ENCODE results near the gene INMT. TPM values are rescaled to one million over a fixed set of nuclear protein-coding genes. Genes with fewer than 3 reads are reported as not detected.
"Not testable (repeated sequence)": the region's sequence is repeated elsewhere in the genome, so short reads cannot be mapped to it uniquely, and the experiment has no call there.

Gene INMT
- under 1 TPM in 1 of 2 experiments, not detected in 1; 0.08 TPM for total RNA-seq

DNA sequence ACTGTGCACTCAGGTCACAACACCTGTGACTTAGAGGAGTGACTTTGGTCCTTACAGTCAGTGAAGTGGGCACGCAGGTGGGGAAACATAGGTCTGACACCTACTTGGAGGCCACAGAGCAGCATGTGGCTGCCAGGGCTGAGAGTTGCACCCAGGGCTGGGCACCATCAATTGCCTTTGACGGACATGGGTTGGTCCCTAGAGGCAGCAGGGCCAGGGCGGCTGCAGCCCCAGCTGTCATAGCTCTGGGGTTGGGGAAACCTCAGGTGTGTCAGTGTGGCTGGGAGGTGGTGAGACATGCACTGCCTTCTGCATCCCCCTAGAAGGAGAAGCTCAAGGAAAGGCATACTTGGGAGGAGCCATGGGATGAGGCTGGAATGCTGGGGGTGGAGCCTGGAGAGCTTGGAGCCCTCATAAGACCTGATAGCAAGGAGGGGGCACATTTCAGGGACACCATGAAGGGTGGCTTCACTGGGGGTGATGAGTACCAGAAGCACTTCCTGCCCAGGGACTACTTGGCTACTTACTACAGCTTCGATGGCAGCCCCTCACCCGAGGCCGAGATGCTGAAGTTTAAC, at the start of gene INMT:
Gene INMT, plus strand, starts transcription at position 440 of the 578 bp plus-strand sequence. Its CDS starts 16 bp downstream, at position 456.
- DNase-seq = no peak
- H3K4me3 Mint-ChIP-seq = no peak within 1 kb of the TSS
- H3K27me3 Mint-ChIP-seq = no peaks in the 10 kb centered on the region
- H3K9me3 Mint-ChIP-seq = no peaks in the 10 kb centered on the region
- no peaks in the 10 kb centered on the region for H3K4me1 Mint-ChIP-seq
- no peak within 1 kb of the TSS for H3K27ac Mint-ChIP-seq
- H3K36me3 Mint-ChIP-seq = no peaks in the 10 kb centered on the region

DNA sequence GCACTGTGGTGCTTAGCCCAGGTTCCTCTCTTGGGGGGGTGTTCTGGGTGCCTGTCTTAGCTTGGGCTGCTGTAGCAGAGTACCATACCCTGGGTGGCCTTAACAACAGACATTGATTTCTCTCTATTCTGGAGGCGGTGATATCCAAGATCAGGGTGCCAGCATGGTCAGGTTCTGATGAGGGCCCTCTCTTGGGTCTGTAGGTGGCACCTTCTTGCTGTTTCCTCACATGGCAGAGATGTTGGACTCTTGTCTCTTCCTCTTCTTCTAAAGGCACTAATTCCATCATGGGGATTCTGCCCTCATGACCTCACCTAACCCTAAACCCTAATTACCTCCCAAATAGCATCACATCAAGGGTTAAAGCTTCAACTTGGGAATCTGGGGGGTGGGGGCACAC, 49.7 kb upstream of the INMT start:
- no peak overlapping the region for H3K27ac Mint-ChIP-seq
- H3K27me3 Mint-ChIP-seq = no peaks in the 10 kb centered on the region
- no peak overlapping the region for H3K4me3 Mint-ChIP-seq
- peaks cover 4% of the 10 kb centered on the region for H3K4me1 Mint-ChIP-seq
- H3K9me3 Mint-ChIP-seq = no peaks in the 10 kb centered on the region
- H3K36me3 Mint-ChIP-seq = no peaks in the 10 kb centered on the region
- DNase-seq = no peak

DNA sequence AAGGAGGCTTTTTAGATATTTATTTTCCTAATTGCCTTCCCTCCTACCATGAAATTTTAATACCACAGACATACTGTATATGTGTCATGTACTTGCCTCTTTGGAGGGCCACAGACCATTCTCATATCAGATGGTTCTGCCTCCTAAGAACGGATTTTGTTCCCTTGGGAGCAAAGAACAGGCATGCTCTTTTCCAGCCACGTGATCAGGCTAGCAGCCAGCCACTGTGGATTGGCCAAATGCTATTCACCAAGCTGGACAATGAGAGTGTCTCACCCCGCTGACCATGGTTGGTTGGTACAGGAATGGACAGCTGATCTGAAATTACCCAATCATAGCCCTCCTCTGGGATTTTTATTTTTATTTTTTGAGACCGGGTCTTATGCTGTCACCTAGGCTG, 48.2 kb upstream of the INMT start:
- Mint-ChIP-seq H3K9me3 (no peaks in the 10 kb centered on the region), H3K27ac (no peak overlapping the region), H3K27me3 (no peaks in the 10 kb centered on the region), H3K4me3 (no peak overlapping the region), H3K4me1 (no peaks in the 10 kb centered on the region), H3K36me3 (no peaks in the 10 kb centered on the region)
- DNase-seq = no peak

DNA sequence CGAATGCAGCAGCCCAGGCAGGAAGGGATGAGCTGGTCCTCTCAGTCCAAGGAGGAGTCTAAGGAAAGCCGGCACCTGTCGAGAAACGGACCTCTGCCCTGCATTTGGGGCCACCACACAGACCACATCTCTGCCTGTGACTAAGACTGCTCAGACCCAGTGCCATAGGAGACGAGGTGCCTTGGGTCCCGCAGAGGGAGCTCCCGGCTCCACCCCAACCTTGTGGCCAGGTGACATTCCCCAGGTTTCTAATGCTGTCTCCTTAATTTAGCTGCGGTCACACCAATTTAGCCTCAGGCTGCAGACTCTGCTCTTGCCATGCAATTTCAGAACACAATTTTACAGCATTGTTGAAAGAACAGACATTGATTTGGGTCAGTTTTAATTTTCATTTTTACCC, 46.9 kb upstream of the INMT start:
- no peak overlapping the region for H3K4me3 Mint-ChIP-seq
- H3K9me3 Mint-ChIP-seq = no peaks in the 10 kb centered on the region
- no peak overlapping the region for H3K27ac Mint-ChIP-seq
- no peak for DNase-seq
- no peaks in the 10 kb centered on the region for H3K4me1 Mint-ChIP-seq
- H3K36me3 Mint-ChIP-seq = no peaks in the 10 kb centered on the region
- H3K27me3 Mint-ChIP-seq = no peaks in the 10 kb centered on the region

DNA sequence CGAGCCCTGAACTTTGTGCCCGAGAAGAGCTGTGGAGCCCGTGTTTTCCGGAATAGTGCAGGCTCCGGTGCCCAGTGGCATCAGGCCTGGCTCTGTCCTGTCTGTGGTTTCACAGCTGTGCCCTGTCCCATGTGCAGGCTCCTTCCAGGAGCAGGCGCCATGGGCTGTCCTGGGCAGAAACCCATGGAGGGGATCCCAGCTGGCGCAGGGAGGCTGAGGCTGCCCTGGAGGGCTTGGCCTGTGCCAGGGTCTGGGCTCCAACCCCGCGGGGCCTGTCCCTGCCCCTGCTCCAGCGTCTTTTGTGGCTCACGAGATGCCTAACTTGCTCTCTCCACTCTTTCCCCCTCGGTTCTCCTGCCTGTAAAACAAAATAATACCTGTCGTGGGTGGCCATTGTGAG, 46.3 kb upstream of the INMT start:
- no peaks in the 10 kb centered on the region for H3K36me3 Mint-ChIP-seq
- no peaks in the 10 kb centered on the region for H3K9me3 Mint-ChIP-seq
- H3K4me1 Mint-ChIP-seq = no peaks in the 10 kb centered on the region
- H3K27me3 Mint-ChIP-seq = no peaks in the 10 kb centered on the region
- no peak overlapping the region for H3K4me3 Mint-ChIP-seq
- DNase-seq = no peak
- no peak overlapping the region for H3K27ac Mint-ChIP-seq

DNA sequence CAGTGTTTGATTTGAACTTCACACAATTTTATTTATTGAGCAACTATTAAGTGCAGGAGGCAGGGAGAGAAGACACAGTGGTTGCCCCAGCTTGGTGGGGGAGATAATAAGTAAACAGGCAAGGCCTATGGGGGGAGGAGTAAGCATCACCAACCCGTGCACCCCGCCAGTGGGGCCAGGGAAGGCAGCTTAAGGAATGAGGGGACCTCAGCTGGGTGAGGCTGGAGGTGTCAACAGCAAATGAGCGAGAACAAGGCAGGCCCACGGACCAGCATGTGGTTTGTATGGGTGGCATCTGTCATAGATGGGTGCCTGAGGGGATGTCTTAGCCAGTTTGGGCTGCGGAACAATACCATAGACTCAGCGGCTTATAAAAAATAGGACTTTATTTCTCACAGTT, 45.6 kb upstream of the INMT start:
- Mint-ChIP-seq H3K4me1 (no peaks in the 10 kb centered on the region), H3K27me3 (no peaks in the 10 kb centered on the region), H3K9me3 (no peaks in the 10 kb centered on the region), H3K36me3 (no peaks in the 10 kb centered on the region), H3K27ac (no peak overlapping the region), H3K4me3 (no peak overlapping the region)
- DNase-seq = no peak

DNA sequence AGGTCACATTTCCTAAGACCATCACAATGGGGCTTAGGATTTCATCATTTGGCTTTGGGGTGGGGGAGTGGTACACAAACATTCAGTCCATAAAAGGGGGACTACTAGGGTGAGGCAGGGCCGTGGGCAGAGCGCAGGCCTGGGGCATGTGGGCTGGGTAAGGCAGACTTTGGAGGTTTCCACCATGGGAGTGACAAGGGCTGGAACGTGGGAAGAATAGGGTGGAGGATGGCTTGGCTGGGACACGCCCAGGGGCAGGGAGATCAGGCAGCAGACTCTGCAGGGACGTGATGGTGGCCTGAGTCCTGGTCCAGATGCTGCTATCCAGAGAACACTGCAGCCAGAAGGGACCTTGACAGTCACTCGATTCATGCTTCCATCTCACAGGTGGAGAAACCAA, 45.0 kb upstream of the INMT start:
- no peaks in the 10 kb centered on the region for H3K36me3 Mint-ChIP-seq
- no peaks in the 10 kb centered on the region for H3K9me3 Mint-ChIP-seq
- DNase-seq = no peak
- H3K4me3 Mint-ChIP-seq = no peak overlapping the region
- no peaks in the 10 kb centered on the region for H3K27me3 Mint-ChIP-seq
- no peak overlapping the region for H3K27ac Mint-ChIP-seq
- no peaks in the 10 kb centered on the region for H3K4me1 Mint-ChIP-seq

DNA sequence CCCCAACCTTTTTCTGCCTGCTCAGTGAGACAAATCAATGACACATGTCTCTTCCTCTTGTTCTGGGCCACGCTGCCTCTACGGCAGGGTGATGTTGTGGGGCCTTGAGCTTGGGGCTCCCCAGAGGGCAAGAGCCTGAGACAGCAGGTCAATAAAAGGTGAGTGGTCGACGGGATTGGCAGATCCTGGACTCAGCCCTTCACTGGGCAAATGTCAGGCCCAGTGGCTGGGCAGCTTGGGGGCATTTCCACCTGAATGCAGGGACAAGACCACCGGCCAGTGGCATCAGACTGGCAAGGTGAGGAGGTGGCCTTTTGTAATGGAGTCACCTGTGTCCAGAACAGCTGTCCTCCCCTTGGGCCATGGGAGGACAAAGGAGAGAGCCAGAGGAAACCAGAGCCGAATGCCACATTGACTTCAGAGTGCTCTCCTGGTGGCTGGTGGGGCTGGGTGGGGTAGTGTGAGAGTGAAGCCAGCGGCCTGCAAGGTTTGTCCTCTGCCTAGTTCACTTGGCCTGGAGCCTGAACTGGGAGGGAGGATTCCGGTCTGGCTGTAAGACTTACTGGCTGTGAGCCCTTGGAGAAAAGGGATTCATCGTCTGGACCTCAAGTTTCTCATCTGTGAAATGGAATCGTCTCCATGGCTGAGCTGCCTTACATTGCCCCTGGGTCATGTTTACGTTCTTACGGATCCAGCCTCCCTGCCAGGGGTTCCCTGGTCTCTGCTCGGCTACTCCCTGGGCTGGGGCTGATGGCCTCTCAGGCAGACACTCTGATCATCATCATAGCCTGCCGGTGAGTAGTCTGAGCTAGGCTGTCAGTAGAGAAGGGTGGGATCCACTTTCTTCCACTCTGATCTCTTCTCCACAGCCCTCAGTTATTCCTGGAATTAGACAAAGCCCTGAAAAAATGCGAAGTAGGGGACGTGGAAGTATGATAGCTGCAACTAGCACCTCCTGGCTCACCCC, 44.3 kb upstream of the INMT start:
- H3K4me1 Mint-ChIP-seq = no peaks in the 10 kb centered on the region
- DNase-seq = no peak
- no peak overlapping the region for H3K4me3 Mint-ChIP-seq
- no peak overlapping the region for H3K27ac Mint-ChIP-seq
- H3K36me3 Mint-ChIP-seq = no peaks in the 10 kb centered on the region
- H3K27me3 Mint-ChIP-seq = no peaks in the 10 kb centered on the region
- H3K9me3 Mint-ChIP-seq = no peaks in the 10 kb centered on the region

DNA sequence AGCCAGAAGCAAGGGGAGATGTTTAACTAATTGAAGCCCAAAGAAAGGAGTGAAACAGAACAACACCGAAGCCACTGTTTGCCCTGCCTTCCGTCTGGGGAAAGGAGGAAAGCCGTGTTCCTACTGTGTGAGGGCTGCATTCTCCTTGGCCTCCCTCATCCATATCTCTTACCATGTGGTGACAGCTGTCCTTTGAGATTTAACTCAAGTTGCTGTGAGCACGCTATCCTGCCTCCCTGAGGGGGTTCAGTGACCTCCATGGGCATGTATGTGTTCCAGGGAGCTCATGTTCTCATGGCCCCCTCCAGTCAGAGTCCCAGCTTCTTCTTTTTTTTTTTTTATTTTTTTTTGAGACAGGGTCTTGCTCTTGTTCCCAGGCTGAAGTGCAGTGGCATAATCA, 43.5 kb upstream of the INMT start:
- Mint-ChIP-seq H3K4me3 (no peak overlapping the region), H3K36me3 (no peaks in the 10 kb centered on the region), H3K9me3 (no peaks in the 10 kb centered on the region), H3K27me3 (no peaks in the 10 kb centered on the region), H3K4me1 (no peaks in the 10 kb centered on the region), H3K27ac (no peak overlapping the region)
- DNase-seq = no peak

DNA sequence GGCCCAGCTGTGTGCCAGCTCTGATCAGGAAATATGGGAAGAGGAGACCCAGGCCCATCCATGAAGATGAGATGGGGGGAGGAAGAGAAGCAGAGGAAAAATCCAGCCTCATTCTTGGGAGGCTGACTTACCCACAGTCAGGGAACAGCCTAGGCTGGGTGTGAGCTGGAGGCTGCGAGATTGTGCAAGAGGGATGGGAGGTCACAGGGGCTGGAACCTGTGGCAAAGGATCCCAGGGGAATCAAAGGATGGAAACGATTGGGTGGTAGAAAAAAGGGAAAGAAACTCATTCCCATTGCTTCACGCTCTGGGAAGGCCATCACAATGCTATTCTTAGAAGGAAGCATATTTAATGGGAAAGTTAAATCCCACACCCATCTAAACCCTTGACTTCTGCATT, 43.0 kb upstream of the INMT start:
- H3K27me3 Mint-ChIP-seq = no peaks in the 10 kb centered on the region
- no peaks in the 10 kb centered on the region for H3K9me3 Mint-ChIP-seq
- no peak for DNase-seq
- H3K4me1 Mint-ChIP-seq = no peaks in the 10 kb centered on the region
- no peak overlapping the region for H3K4me3 Mint-ChIP-seq
- H3K27ac Mint-ChIP-seq = no peak overlapping the region
- H3K36me3 Mint-ChIP-seq = no peaks in the 10 kb centered on the region

DNA sequence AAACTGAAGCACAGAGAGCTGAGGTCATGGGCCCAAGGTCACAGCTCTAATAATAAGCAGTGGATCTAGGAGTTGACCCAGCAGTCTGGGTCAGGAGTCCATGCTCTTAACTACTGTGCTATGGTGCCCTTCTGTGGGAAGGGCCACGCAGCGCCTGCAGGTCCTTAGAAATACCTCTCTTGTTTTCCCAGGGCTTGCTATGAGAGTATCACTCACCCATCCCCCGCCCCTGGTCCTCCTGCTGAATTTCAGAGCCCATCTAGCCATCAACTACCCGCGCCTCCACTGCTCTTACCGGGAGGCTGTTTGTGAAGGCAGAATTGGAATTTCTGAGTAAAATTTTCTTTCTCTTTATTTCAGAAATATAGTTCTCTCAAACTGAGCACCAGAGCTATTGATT, 42.4 kb upstream of the INMT start:
- Mint-ChIP-seq H3K4me3 (no peak overlapping the region), H3K4me1 (no peaks in the 10 kb centered on the region)

DNA sequence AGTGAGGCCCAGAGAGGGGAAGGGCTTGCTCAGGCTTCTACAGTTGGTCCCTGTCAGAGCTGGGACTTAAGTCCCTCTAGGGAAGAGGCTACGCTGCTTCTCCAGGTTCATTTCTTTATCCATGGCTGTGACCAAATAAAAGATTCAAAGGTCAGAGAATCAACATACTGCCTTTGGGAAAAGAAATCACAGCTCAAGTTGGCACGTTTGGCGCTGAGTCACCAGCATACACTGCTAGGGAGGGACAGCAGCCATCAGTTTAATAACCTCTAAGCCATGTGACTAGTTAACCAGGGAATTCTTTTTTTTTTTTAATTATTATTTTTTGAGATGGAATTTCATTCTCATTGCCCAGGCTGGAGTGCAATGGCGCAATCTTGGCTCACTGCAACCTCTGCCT, 41.3 kb upstream of the INMT start:
- H3K4me1 Mint-ChIP-seq = no peaks in the 10 kb centered on the region
- H3K4me3 Mint-ChIP-seq = no peak overlapping the region
- no peak for DNase-seq
- no peaks in the 10 kb centered on the region for H3K36me3 Mint-ChIP-seq
- no peak overlapping the region for H3K27ac Mint-ChIP-seq
- no peaks in the 10 kb centered on the region for H3K9me3 Mint-ChIP-seq
- no peaks in the 10 kb centered on the region for H3K27me3 Mint-ChIP-seq

More for the DNA sequence above, 42.4 kb upstream of the INMT start:
- H3K9me3 Mint-ChIP-seq = no peaks in the 10 kb centered on the region
- H3K27me3 Mint-ChIP-seq = no peaks in the 10 kb centered on the region
- no peak for DNase-seq
- H3K36me3 Mint-ChIP-seq = no peaks in the 10 kb centered on the region
- no peak overlapping the region for H3K27ac Mint-ChIP-seq

DNA sequence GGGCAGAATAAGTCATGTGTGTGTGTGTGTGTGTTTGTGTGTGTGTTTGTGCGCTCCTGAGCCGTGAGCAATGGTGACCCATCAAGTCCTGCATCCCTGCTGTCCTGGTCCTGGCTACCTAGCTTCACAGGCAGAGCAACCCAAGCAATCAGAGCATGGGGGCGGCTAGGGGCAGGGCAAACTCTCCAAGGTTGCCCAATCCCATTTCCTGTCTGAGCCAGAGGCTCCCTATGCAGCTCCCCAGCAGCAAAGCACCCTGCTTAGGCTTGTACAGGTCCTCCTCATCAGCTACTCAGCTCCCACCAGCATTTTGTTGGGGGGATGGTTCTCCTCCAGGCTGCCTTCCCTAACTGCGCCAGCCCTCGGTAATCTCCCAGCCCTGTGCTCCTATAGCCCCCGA, 38.5 kb upstream of the INMT start:
- no peaks in the 10 kb centered on the region for H3K27me3 Mint-ChIP-seq
- peaks cover 10% of the 10 kb centered on the region for H3K9me3 Mint-ChIP-seq
- no peak overlapping the region for H3K4me3 Mint-ChIP-seq
- no peaks in the 10 kb centered on the region for H3K4me1 Mint-ChIP-seq
- DNase-seq = no peak
- no peak overlapping the region for H3K27ac Mint-ChIP-seq
- peaks cover 15% of the 10 kb centered on the region for H3K36me3 Mint-ChIP-seq

DNA sequence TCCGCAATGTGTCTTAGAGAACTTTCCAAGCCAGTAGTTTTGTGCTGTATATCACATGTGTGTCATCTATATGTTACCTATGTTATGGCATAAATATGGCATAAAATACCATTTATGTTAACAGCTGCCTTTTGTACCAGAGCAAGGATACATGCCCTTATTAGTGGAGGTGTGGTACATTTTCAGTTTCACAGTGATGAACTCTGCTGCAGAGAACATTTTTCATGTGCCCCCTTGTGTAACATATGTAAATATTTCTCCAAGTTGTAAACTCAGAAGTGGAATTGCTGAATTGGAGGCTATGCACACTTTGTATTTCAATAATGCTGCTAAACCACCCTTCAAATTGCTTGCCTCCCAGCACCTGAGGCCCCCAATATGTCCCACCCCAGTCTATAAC, 37.8 kb upstream of the INMT start:
- no peak for DNase-seq
- H3K9me3 Mint-ChIP-seq = peaks cover 13% of the 10 kb centered on the region
- H3K27ac Mint-ChIP-seq = no peak overlapping the region
- no peaks in the 10 kb centered on the region for H3K4me1 Mint-ChIP-seq
- H3K4me3 Mint-ChIP-seq = no peak overlapping the region
- no peaks in the 10 kb centered on the region for H3K27me3 Mint-ChIP-seq
- H3K36me3 Mint-ChIP-seq = peaks cover 22% of the 10 kb centered on the region

DNA sequence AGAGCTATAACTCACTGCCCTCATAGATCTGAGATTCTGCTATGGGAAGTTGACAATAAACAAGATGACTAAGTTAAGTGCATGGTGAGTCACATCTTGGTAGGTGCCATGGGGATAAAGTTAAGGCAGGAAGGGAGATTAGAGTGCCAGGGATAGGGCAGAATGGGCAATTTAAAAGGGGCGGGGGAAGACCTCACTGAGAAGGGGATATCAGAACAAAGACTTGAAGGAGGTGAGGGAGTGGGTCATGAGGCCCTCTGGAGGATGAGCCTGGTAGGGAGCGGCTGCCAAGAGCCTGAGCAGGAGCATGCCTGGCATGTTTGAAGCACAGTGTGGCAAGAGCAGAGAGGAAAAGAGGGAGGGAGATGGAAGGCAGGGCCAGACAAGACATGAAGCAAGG, 34.8 kb upstream of the INMT start:
- H3K4me1 Mint-ChIP-seq = no peaks in the 10 kb centered on the region
- H3K4me3 Mint-ChIP-seq = no peak overlapping the region
- H3K27ac Mint-ChIP-seq = no peak overlapping the region
- peaks cover 31% of the 10 kb centered on the region for H3K36me3 Mint-ChIP-seq
- H3K27me3 Mint-ChIP-seq = no peaks in the 10 kb centered on the region
- peaks cover 16% of the 10 kb centered on the region for H3K9me3 Mint-ChIP-seq
- DNase-seq = no peak

DNA sequence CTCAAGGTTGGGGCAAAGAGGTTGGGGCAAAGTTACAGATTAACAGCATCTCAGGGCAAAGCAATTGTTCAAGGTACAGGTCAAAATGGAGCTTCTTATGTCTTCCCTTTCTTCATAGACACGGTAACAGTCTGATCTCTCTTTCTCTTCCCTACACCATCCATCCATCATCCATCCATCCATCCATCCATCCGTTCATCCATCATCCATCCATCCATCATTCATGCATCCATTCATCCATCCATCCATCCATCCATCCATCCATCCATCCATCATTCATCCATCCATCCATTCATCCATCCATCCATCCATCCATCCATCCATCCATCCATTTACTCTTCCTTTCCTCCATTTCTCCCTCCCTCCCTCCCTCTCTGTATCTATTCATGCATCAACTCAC, 32.5 kb upstream of the INMT start:
- not testable (repeated sequence) for DNase-seq, H3K4me1 Mint-ChIP-seq, H3K27ac Mint-ChIP-seq, H3K27me3 Mint-ChIP-seq, H3K4me3 Mint-ChIP-seq
- Mint-ChIP-seq H3K9me3 (peaks cover 16% of the 10 kb centered on the region), H3K36me3 (peaks cover 31% of the 10 kb centered on the region)

Measured in activated naive CD8-positive, alpha-beta T cell treated with anti-CD3 and anti-CD28 coated beads for 36 hours (primary cell).